IPS-18a (cell line): ENCODE measurements around the gene GPC3.

Experiments used
- H3K27ac ChIP-seq: one replicate; pipeline ENCODE4 v1.5.1; 2013; ENCODE audit warnings: low read length
- H3K27me3 ChIP-seq: one replicate; pipeline ENCODE4 v1.6.1; 2013; ENCODE audit warnings: mild to moderate bottlenecking, low read length; ENCODE audit not compliant: control insufficient read depth, insufficient read depth
- H3K36me3 ChIP-seq: one replicate; pipeline ENCODE4 v1.6.1; 2013; ENCODE audit warnings: low read depth, low read length; ENCODE audit not compliant: control insufficient read depth
- H3K4me1 ChIP-seq: one replicate; pipeline ENCODE4 v1.6.1; 2013; ENCODE audit warnings: low read depth, low read length; ENCODE audit not compliant: control insufficient read depth
- H3K4me3 ChIP-seq: one replicate; pipeline ENCODE4 v1.5.1; 2013; ENCODE audit warnings: low read length
- H3K9ac ChIP-seq: one replicate; pipeline ENCODE4 v1.6.1; 2013; ENCODE audit warnings: mild to moderate bottlenecking, low read length, moderate library complexity
- H3K9me3 ChIP-seq: one replicate; pipeline ENCODE4 v1.6.1; 2013; ENCODE audit warnings: low read depth, low read length; ENCODE audit not compliant: control insufficient read depth

Gene GPC3

DNA sequence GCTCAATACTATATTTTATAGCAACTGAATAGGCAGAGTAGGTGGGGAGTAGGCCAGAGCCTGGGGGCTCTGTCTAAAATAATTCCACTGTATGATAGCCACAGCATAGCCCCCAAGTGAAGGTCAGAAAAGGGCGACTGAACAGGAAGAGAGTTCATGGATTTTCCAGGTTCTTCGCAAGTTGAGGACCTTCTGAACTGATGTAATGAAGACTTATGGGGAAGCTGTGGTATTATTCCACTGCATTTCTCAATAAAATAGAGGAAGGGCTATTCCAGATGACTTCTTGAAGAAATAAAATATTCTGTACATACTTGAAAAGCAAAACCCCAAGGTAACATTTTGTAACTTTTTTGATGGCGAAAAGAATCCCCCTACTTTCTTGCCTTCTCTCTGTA is 338.7 kb downstream of the GPC3 start:
- H3K27ac ChIP-seq = no peak overlapping the region
- no peaks in the 10 kb centered on the region for H3K36me3 ChIP-seq
- H3K9me3 ChIP-seq = peaks cover 5% of the 10 kb centered on the region
- peaks cover 15% of the 10 kb centered on the region for H3K4me1 ChIP-seq
- no peak overlapping the region for H3K9ac ChIP-seq
- H3K27me3 ChIP-seq = no peaks in the 10 kb centered on the region
- H3K4me3 ChIP-seq = no peak overlapping the region

DNA sequence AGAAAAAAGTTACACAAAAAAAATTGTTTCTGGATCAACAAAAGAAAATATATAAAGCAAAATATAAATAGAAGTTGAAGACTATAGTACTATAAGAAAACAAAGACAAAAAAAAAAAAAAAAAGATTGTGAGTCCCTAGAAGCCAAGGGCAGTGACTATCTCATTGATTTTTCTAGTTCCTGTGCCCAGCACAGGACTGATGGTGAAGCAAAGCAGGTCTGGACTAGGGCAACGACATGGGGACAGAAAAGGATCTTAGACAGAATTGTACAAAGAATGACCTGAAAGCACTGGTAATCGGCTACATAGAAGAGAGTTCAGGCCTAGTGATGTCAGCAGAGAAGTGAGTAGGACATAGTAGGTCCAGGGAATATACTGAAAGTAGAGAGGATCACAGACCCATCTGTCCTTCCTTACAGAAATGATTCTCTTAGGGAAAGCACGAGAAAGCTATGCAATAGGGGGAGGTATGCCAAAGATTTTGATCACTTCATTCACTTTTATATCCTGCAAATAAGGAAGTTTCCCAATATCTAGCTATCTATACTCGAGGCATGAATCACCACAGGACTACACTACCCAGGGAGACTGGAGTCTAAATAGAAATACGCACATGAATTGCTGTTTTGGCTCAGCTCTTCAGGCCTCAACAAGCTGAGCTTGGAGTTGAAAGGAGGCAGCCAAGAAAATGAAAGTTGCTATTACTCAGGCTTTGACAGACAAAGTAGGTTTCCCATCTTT is 339.2 kb downstream of the GPC3 start:
- H3K9ac ChIP-seq = no peak overlapping the region
- H3K9me3 ChIP-seq = peaks cover 2% of the 10 kb centered on the region
- no peak overlapping the region for H3K27ac ChIP-seq

DNA sequence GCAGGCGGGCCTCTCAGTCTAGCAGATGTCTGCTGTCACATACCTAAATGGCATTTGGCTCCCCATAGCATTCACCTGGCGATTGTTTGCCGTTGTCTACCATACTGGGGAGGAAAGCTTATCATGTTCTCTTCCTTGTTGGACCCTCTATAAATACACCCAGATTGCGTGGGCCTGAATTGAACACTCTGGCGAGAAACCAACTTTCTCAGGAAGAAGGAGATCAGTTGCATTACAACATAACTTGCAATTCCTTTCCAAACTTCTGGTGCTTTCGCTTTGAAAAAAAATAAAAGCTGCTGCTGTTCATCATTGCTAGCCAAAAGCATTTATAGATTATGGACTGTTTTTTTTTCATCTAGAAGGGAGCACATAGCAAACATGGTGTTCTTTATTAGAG is 340.1 kb downstream of the GPC3 start:
- H3K9me3 ChIP-seq = no peaks in the 10 kb centered on the region
- H3K27ac ChIP-seq = no peak overlapping the region
- H3K4me1 ChIP-seq = peaks cover 16% of the 10 kb centered on the region
- no peaks in the 10 kb centered on the region for H3K27me3 ChIP-seq
- H3K9ac ChIP-seq = no peak overlapping the region
- H3K4me3 ChIP-seq = no peak overlapping the region
- no peaks in the 10 kb centered on the region for H3K36me3 ChIP-seq

More for the DNA sequence above, 339.2 kb downstream of the GPC3 start:
- no peaks in the 10 kb centered on the region for H3K36me3 ChIP-seq
- no peaks in the 10 kb centered on the region for H3K27me3 ChIP-seq
- no peak overlapping the region for H3K4me3 ChIP-seq
- peaks cover 15% of the 10 kb centered on the region for H3K4me1 ChIP-seq

DNA sequence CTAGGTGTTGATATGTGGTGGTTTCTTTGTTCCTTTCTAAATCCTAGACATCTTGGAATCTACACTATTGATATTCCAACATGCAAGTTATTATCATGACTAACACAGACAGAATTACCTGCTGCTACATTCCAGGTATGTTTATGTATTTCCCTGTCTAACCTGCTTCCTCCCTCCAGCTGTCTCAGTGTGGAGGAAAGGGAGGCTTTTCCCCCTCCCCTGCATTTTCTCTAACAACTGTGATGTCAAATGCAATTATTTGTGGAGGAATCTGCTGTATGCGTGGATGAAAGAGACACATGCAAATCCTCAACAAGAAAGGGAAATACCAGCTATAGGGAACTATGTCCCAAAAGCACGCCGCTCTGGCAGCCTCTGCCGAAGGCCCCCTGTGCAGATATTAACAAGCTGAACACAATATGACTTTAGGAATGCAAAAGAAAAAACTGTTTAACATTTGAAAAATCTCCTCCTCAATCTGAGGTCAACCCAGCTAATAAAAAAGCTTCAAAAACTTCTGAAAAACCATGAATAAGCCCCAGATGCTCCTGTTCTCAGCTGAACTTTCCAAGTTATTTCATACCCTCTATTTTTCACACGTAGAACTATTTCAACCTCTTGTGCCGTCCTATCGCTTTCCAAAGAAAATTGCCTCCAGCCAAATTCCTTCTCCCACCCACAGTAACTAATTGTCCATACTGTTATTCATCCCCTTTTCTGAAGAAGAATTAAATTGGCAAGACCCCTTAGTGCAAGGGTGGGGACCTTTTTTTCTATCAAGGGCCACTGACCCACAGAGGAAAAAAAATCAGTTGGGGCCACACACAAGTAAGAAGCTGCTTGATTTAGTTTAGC is 345.0 kb downstream of the GPC3 start:
- H3K36me3 ChIP-seq = no peaks in the 10 kb centered on the region
- no peak overlapping the region for H3K9ac ChIP-seq

DNA sequence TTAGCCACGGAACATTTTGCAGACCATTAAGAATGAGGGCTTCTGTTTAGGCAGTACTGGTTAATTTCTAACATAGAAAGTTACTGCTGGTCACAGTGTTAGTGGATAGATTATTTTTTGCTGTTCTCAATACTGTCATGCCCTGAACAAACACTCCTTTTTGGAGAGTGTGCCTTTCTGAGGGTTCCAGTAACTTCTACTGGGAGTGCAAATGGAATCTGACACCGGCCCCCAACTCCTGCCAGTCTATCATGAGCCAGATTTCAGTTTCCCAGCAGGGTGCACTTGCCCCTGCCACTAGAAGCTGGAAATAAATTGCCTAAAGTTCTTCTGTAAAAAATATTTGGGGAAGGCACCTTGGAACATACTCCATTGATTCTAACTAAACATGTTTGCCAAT is 345.7 kb downstream of the GPC3 start:
- Histone ChIP-seq H3K4me1 (peaks cover 8% of the 10 kb centered on the region), H3K27me3 (no peaks in the 10 kb centered on the region), H3K9ac (no peak overlapping the region), H3K9me3 (no peaks in the 10 kb centered on the region), H3K4me3 (peak overlapping the region; percentile 10), H3K36me3 (no peaks in the 10 kb centered on the region), H3K27ac (no peak overlapping the region)

More for the DNA sequence above, 345.0 kb downstream of the GPC3 start:
- H3K4me3 ChIP-seq = peak overlapping the region; percentile 10
- no peak overlapping the region for H3K27ac ChIP-seq
- H3K4me1 ChIP-seq = peaks cover 8% of the 10 kb centered on the region
- H3K9me3 ChIP-seq = no peaks in the 10 kb centered on the region
- H3K27me3 ChIP-seq = no peaks in the 10 kb centered on the region

DNA sequence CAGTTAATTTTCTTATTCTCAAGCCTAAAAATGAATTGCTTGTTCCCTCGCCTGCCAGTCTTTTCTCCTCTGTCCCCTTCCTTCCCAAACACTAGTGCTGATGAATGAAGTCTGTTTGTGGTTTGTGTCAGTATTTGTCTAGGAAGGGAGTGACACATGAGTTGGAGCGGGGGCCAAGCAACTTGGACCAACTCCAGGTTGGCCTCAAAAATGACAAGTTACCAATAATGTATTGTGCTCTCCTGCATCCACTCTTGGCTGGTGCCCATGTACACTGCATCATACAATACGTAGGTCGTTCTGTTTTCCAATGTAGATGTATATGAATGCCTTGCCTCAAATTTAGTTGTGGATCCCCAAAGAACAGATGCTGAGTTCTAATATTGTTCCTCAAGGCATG is 347.1 kb downstream of the GPC3 start:
- H3K27me3 ChIP-seq = no peaks in the 10 kb centered on the region
- H3K4me1 ChIP-seq = peaks cover 8% of the 10 kb centered on the region
- no peaks in the 10 kb centered on the region for H3K36me3 ChIP-seq
- H3K27ac ChIP-seq = no peak overlapping the region
- H3K4me3 ChIP-seq = no peak overlapping the region
- peaks cover 5% of the 10 kb centered on the region for H3K9me3 ChIP-seq
- H3K9ac ChIP-seq = no peak overlapping the region

DNA sequence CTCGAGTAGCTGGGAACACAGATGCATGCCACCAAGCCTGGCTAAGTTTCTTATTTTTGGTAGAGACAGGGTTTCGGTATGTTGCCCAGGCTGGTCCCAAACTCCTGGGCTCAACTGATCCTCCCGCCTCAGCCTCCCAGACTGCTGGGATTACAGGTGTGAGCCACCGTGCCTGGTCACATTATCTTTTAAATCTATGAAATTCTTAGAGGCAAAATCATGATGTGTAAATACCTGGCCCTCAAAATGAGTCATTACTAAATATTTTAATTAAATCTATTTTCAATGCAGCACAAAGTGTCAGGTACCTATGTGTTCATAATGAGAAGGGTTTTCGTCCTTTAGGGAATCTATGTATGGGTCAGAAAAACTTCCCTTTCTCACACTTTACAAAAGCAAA is 347.6 kb downstream of the GPC3 start:
- Histone ChIP-seq H3K4me1 (peaks cover 8% of the 10 kb centered on the region), H3K9me3 (peaks cover 6% of the 10 kb centered on the region), H3K4me3 (no peak overlapping the region), H3K27ac (no peak overlapping the region), H3K27me3 (no peaks in the 10 kb centered on the region), H3K9ac (no peak overlapping the region), H3K36me3 (no peaks in the 10 kb centered on the region)

DNA sequence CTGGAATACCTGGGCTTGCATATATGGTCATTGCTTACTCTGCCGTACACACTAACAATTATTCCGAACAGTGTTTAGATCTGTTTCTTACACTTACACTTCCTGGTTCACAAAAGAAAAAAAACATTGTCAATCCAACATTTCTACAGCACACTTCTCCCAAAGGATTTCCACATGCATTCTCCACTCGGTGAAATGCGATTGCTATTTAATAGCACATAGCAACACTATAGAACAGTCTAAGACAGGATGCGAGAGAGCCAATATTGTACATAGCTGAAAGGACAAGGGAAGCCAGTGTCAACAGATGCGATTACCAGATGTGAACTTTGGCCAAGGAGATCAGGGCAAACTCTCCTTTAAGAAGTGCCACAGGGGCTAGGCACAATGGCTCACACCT is 349.4 kb downstream of the GPC3 start:
- Histone ChIP-seq H3K27ac (no peak overlapping the region), H3K9ac (no peak overlapping the region), H3K4me3 (no peak overlapping the region), H3K36me3 (no peaks in the 10 kb centered on the region), H3K9me3 (peaks cover 6% of the 10 kb centered on the region), H3K27me3 (no peaks in the 10 kb centered on the region), H3K4me1 (peaks cover 8% of the 10 kb centered on the region)

DNA sequence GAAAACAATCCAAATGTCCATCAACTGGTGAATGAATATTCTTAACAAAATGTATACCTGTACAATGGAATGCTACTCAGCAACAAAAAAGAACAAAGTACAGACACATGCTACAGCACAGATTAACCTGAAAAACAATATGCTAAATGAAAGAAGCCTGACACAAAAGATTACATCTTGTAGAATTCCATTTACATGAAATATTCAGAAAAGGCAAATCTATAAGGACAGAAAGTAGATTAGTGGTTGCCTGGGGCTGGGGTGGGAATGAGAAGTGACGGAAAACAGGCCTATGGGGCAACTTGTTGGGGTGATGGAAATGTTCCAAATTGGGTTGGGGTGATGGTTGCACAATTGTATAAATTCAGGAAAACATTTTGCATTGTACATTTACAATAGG is 351.0 kb downstream of the GPC3 start:
- Histone ChIP-seq H3K4me1 (no peaks in the 10 kb centered on the region), H3K27ac (no peak overlapping the region), H3K4me3 (no peak overlapping the region), H3K9me3 (peaks cover 6% of the 10 kb centered on the region), H3K9ac (no peak overlapping the region), H3K27me3 (no peaks in the 10 kb centered on the region), H3K36me3 (no peaks in the 10 kb centered on the region)

DNA sequence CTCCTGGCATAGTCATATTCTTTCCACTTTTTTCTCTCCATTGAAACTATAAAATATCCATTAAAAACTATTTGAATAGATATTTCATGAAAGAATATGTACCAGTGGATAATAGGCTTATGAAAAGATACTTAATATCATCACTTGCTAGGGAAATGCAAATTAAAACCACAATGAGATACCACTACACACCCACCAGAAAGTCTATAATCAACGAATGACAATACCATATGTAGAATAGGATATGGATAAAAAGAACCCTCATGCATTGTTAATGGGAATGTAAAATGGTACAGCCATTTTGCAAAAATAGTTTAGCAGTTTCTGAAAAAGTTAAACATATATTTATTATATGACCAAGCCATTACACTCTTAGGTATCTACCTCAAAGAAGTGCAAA is 351.4 kb downstream of the GPC3 start:
- H3K36me3 ChIP-seq = no peaks in the 10 kb centered on the region
- H3K4me3 ChIP-seq = no peak overlapping the region
- no peaks in the 10 kb centered on the region for H3K4me1 ChIP-seq
- H3K27ac ChIP-seq = no peak overlapping the region
- H3K9ac ChIP-seq = no peak overlapping the region
- H3K9me3 ChIP-seq = peaks cover 6% of the 10 kb centered on the region
- no peaks in the 10 kb centered on the region for H3K27me3 ChIP-seq

DNA sequence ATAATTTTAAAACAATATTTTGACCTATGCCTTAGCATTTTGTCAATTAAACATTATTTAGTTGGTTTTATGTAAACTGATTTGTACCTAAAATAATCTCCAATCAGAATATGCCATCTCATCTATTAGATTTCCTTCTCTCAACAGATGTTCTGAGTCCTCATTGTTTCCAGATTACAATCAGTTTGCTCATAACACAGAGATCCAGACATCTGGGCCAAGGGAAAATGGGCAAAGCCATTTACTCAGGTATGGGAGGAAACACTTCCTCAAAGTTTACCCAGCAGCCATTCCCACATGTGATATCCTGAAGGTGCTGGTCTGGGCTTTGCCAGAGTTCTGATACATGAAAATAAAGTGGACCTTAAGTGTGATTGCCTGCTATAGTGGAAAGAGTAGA is 352.2 kb downstream of the GPC3 start:
- Histone ChIP-seq H3K9ac (no peak overlapping the region), H3K4me1 (no peaks in the 10 kb centered on the region), H3K36me3 (no peaks in the 10 kb centered on the region), H3K4me3 (no peak overlapping the region), H3K9me3 (peaks cover 9% of the 10 kb centered on the region), H3K27ac (no peak overlapping the region), H3K27me3 (no peaks in the 10 kb centered on the region)

DNA sequence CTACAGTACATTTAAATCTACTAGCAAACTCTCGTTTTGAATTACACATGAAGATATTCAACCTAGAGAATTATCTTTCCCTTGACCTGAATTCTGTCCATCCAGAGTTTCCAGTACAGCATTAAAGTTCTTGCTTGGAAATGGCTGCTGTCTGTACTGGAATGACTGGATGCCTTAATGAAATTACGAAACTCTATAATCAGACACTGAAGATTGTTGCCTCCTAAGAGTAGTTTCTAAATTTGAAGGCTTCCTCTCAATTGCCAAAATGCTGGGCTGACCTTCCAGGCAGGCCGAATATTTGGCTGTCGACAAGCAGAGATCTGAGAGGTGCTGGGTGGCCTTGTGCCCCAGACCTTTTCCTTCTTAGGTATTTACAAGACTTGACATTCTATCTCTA is 355.0 kb downstream of the GPC3 start:
- H3K36me3 ChIP-seq = no peaks in the 10 kb centered on the region
- no peaks in the 10 kb centered on the region for H3K27me3 ChIP-seq
- H3K4me3 ChIP-seq = no peak overlapping the region
- no peak overlapping the region for H3K9ac ChIP-seq
- no peaks in the 10 kb centered on the region for H3K4me1 ChIP-seq
- H3K27ac ChIP-seq = no peak overlapping the region
- H3K9me3 ChIP-seq = peaks cover 17% of the 10 kb centered on the region
